Naive B cell (primary cell): ENCODE measurements around the gene ATP6AP1. TPM values are rescaled to one million over a fixed set of nuclear protein-coding genes. Genes with fewer than 3 reads are reported as not detected.

Experiments
- ATAC-seq, 2 donors: fragments of 150-1000 bp; cut with Tn5 transposase; 2 replicates each; pipeline ENCODE4 v1.10.0; 2021; ENCODE audit warnings: low read depth in 2 of 2, mild to moderate bottlenecking in 2 of 2, moderate library complexity in 2 of 2
- DNase-seq: peaks from one replicate; pipeline ENCODE4 v3.0.0; 2022
- H3K27ac Mint-ChIP-seq, 6 donors: one replicate each; pipeline ENCODE4 v1.8.0; 2020 to 2022; ENCODE audit warnings: mild to moderate bottlenecking in 6 of 6, mixed read lengths in 6 of 6, moderate library complexity in 5 of 6, inconsistent platforms in 2 of 6
- H3K27me3 Mint-ChIP-seq, 3 donors: one replicate each; pipeline ENCODE4 v1.8.0; 2021 to 2022; ENCODE audit warnings: mixed read lengths in 3 of 3, mild to moderate bottlenecking in 1 of 3
- H3K36me3 Mint-ChIP-seq, 2 donors: one replicate each; pipeline ENCODE4 v1.8.0; 2020 to 2022; ENCODE audit warnings: mixed read lengths in 2 of 2, inconsistent platforms in 1 of 2, mild to moderate bottlenecking in 1 of 2
- H3K4me1 Mint-ChIP-seq, 3 donors: one replicate each; pipeline ENCODE4 v1.8.0; 2020 to 2022; ENCODE audit warnings: mixed read lengths in 3 of 3, inconsistent platforms in 1 of 3, mild to moderate bottlenecking in 1 of 3, moderate library complexity in 1 of 3
- H3K4me3 Mint-ChIP-seq, 8 donors: one replicate each; pipeline ENCODE4 v1.8.0; 2020 to 2022; ENCODE audit warnings: mild to moderate bottlenecking in 8 of 8, mixed read lengths in 8 of 8, moderate library complexity in 8 of 8, inconsistent platforms in 2 of 8
- H3K9me3 Mint-ChIP-seq, 7 donors: one replicate each; pipeline ENCODE4 v1.8.0; 2020 to 2022; ENCODE audit warnings: mixed read lengths in 7 of 7, mild to moderate bottlenecking in 5 of 7, inconsistent platforms in 2 of 7, moderate library complexity in 1 of 7
- polyA plus RNA-seq, 6 donors: library from polyadenylated mRNA; unstranded; fragments of 300-500 nt; fragmentation: Illumina TruSeq; gene quantifications; one replicate each; pipeline ENCODE4 v1.2.3, GENCODE V29; 2021; ENCODE audit warnings: low read depth in 6 of 6

The ATP6AP1 gene
- polyA plus RNA-seq, 6 donors from 2014 or later = 81.8 to 173 (median 88.7) TPM

DNA sequence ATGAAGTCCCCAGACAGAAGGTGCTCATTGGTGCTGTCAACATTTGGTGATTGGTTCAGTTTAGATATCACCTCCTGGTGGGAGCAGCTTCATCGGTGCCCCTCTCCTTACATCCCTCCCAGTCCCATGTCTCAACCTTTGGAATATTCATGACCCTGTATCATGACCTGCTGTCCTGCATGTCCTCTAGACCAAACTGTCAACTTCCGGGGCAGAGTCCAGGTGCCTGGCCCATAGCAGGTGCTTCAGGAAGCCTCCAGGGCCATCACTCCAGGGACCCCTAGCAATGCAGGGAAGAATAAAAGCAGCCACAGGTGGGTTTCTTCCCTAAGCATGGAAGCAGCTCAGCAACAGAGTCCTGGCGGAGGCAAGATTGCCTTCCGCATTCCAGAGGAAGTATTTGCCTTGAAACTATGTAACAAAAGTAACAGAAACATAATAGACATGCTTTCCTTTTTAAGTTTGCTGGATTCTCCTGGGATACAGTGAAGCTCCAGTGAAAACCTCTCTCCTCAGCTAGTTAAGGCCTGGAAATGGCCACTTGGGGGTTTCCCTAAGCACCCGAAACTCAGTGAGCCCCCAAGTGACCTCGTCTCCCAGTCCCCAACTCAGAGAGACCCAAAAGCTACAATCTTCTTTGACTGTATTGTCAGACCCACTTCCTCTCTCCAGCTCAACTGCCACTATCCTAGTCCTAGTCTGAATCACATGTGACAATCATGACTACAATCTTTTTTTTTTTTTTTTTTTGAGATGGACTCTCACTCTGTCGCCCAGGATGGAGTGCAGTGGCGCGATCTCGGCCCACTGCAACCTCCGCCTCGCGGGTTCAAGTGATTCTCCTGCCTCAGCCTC, 1.3 kb upstream of the ATP6AP1 start:
- Mint-ChIP-seq H3K4me3 (peak overlapping the region in 5 of 8 donors; percentile 12 to 90 (median 79)), H3K36me3 (no peaks in the 10 kb centered on the region), H3K9me3 (peaks cover 0 to 5% (median 0%) of the 10 kb centered on the region in 7 donors), H3K27ac (peak overlapping the region in 1 of 6 donors; percentile 56), H3K27me3 (no peaks in the 10 kb centered on the region), H3K4me1 (peaks cover 18 to 28% (median 20%) of the 10 kb centered on the region in 3 donors)
- DNase-seq = no peak
- ATAC-seq = no peak

DNA sequence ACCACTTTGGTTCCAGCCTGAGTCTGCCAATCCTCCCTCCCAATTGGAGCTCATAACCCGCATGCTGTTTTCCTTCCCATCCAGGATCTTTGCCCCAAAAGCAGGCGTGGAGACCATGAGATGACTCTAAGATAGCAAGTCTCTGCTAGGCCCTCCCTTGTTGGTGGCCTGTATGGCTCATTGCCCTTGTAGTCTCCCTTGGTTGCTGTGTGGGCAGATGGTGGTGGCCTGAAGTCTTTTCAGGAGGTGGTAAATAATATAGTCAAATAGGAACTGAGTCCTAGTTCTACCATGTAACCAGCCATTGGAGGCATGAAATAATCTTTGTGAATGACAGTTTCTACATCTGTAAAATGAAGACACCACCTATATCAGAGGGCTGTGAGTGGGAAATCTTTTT, 1.2 kb downstream of the ATP6AP1 start:
- ATAC-seq (no peak), DNase-seq (no peak)
- Mint-ChIP-seq H3K27me3 (no peaks in the 10 kb centered on the region), H3K36me3 (no peaks in the 10 kb centered on the region), H3K4me1 (peaks cover 15 to 28% (median 20%) of the 10 kb centered on the region in 3 donors), H3K27ac (peak overlapping the region in 4 of 6 donors; percentile 10 to 80 (median 48)), H3K9me3 (peaks cover 0 to 5% (median 0%) of the 10 kb centered on the region in 7 donors), H3K4me3 (peak overlapping the region; percentile 79 to 90 (median 86))

- Mint-ChIP-seq H3K4me1 (peaks cover 15 to 28% (median 20%) of the 10 kb centered on the region in 3 donors), H3K27ac (peak overlapping the region in 2 of 6 donors; percentile 5 to 12), H3K9me3 (peaks cover 0 to 5% (median 0%) of the 10 kb centered on the region in 7 donors), H3K4me3 (peak overlapping the region in 4 of 8 donors; percentile 3 to 45 (median 28)), H3K27me3 (no peaks in the 10 kb centered on the region), H3K36me3 (no peaks in the 10 kb centered on the region)
- ATAC-seq (no peak), DNase-seq (no peak)
These were observed 2.0 kb downstream of the ATP6AP1 start for GRCh38 chrX:154430479-154430878.

GRCh38 chrX:154430916-154431315, 2.4 kb downstream of the ATP6AP1 start:
- DNase-seq (no peak), ATAC-seq (no peak)
- Mint-ChIP-seq H3K4me1 (peaks cover 17 to 28% (median 23%) of the 10 kb centered on the region in 3 donors), H3K9me3 (peaks cover 0 to 5% (median 0%) of the 10 kb centered on the region in 7 donors), H3K27me3 (no peaks in the 10 kb centered on the region), H3K4me3 (peak overlapping the region in 1 of 8 donors; percentile 35), H3K36me3 (no peaks in the 10 kb centered on the region), H3K27ac (peak overlapping the region in 2 of 6 donors; percentile 5 to 48)

GRCh38 chrX:154431341-154431740, 2.9 kb downstream of the ATP6AP1 start:
- peaks cover 0 to 5% (median 0%) of the 10 kb centered on the region in 7 donors for H3K9me3 Mint-ChIP-seq
- H3K27me3 Mint-ChIP-seq = no peaks in the 10 kb centered on the region
- ATAC-seq (no peak), DNase-seq (no peak)
- peaks cover 21 to 31% (median 28%) of the 10 kb centered on the region in 3 donors for H3K4me1 Mint-ChIP-seq
- H3K27ac Mint-ChIP-seq = peak overlapping the region in 1 of 6 donors; percentile 70
- H3K4me3 Mint-ChIP-seq = no peak overlapping the region
- H3K36me3 Mint-ChIP-seq = no peaks in the 10 kb centered on the region

GRCh38 chrX:154432210-154432609, 3.7 kb downstream of the ATP6AP1 start:
- DNase-seq = no peak
- peak overlapping the region in 1 of 8 donors; percentile 12 for H3K4me3 Mint-ChIP-seq
- H3K27ac Mint-ChIP-seq = no peak overlapping the region
- peaks cover 0 to 3% (median 0%) of the 10 kb centered on the region in 7 donors for H3K9me3 Mint-ChIP-seq
- ATAC-seq = no peak
- no peaks in the 10 kb centered on the region for H3K27me3 Mint-ChIP-seq
- H3K36me3 Mint-ChIP-seq = no peaks in the 10 kb centered on the region
- H3K4me1 Mint-ChIP-seq = peaks cover 22 to 29% (median 28%) of the 10 kb centered on the region in 3 donors

DNA sequence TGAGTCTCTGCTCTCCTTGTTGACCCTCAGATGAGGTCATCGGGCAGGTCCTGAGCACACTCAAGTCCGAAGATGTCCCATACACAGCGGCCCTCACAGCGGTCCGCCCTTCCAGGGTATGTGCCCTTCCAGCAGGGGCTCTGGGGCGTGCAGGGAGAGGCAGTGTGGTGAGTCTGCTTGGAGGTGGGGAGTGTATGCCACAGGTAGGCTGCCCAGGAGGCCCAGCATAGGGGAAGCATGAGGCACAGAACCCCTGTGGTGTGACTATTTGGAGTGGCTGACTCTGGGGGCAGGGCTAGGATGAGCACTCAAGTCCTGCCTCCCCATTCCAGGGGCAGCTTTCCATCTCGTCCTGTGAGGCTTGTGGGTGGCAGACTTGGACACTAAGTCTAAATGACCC, 5.1 kb downstream of the ATP6AP1 start:
- no peak for ATAC-seq
- Mint-ChIP-seq H3K27me3 (no peaks in the 10 kb centered on the region), H3K9me3 (peaks cover 0 to 6% (median 0%) of the 10 kb centered on the region in 7 donors), H3K27ac (peak overlapping the region in 1 of 6 donors; percentile 75), H3K4me3 (peak overlapping the region in 1 of 8 donors; percentile 47), H3K36me3 (no peaks in the 10 kb centered on the region), H3K4me1 (peaks cover 22 to 31% (median 27%) of the 10 kb centered on the region in 3 donors)
- no peak for DNase-seq

DNA sequence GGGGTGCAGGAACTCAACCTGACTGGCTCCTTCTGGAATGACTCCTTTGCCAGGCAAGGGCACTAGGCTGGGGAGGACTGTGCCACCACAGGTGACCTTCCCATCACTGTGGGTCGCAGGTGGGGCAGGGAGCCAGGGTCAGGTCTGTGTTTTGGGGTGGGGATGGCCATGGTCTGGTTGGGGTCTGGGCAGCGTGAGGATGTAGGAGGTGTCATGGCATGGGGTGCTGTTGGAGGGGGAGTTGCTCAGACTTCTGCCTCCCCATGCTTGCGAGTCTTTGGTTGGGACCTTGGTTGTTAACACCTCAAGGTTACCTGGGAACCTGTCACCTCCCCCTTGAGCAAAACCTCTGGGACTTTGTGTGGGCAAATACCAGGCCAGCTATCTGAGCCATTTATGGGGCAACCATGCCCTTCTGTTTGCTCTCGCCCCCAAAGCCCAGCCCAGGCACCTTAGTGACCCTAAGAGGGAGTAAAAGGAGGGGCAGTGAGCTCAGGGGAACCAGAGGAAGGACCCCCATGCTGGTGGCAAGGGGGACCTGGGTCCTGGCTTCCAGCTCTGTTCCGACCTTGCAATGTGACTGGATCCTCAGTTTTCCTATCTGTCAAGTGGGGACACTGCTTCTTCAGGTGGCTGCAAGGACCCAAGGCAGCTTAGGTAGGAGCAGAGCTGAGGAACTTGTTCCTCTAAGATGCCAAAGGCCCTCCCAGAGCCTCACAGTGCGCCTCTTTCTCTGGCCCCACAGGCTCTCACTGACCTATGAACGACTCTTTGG, 6.1 kb downstream of the ATP6AP1 start:
- Mint-ChIP-seq H3K9me3 (peaks cover 0 to 6% (median 0%) of the 10 kb centered on the region in 7 donors), H3K36me3 (no peaks in the 10 kb centered on the region), H3K27ac (peak overlapping the region in 1 of 6 donors; percentile 33), H3K4me3 (peak overlapping the region in 1 of 8 donors; percentile 47), H3K4me1 (peaks cover 22 to 29% (median 22%) of the 10 kb centered on the region in 3 donors), H3K27me3 (no peaks in the 10 kb centered on the region)
- ATAC-seq (no peak), DNase-seq (no peak)

DNA sequence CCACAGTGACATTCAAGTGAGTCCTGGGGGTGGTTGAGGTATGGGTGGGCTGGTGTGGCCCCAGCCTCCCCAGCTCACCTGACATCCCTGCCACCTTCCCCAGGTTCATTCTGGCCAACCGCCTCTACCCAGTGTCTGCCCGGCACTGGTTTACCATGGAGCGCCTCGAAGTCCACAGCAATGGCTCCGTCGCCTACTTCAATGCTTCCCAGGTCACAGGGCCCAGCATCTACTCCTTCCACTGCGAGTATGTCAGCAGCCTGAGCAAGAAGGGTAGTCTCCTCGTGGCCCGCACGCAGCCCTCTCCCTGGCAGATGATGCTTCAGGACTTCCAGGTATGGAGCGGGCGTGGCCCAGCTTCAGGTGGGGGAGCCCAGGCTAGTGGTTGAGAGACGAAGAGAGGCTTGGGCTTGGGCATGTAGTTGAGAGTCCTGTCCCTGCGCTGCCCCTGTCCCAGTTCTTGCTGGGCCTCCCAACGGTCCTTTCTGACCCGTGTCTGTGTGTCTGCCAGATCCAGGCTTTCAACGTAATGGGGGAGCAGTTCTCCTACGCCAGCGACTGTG, 6.8 kb downstream of the ATP6AP1 start:
- peak overlapping the region in 4 of 8 donors; percentile 45 to 86 (median 68) for H3K4me3 Mint-ChIP-seq
- ATAC-seq = no peak
- no peaks in the 10 kb centered on the region for H3K36me3 Mint-ChIP-seq
- no peaks in the 10 kb centered on the region for H3K27me3 Mint-ChIP-seq
- H3K9me3 Mint-ChIP-seq = peaks cover 0 to 6% (median 0%) of the 10 kb centered on the region in 7 donors
- peak overlapping the region in 1 of 6 donors; percentile 29 for H3K27ac Mint-ChIP-seq
- peaks cover 20 to 26% (median 22%) of the 10 kb centered on the region in 3 donors for H3K4me1 Mint-ChIP-seq
- DNase-seq = no peak

DNA sequence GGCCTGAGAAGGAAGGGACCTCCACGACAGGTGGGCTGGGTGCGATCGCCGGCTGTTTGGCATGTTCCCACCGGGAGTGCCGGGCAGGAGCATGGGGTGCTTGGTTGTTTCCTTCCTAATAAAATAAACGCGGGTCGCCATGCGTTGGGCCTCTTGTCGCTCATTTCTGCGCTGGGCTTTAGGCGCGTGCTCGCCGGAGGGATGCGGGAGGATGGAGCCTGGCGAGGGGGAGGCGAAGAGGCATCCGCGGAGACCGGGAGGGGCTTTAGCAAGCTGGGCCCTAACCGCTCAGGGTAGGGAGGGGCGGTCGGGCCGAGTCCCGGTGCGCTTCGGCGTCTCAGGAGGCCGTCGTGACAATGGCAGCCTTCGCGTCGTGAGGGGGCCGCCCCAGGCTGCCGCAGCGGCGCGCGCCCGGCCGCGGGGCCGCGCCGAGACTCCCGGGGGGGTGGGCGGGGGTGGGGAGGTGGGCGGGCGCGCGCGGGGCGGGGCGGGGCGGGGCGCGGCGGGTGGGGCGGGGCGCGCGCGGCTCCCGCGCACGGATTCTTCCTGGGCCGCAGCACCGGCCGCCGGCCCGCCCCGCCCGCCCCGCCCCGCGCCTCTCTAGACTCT, 8.0 kb downstream of the ATP6AP1 start:
- ATAC-seq (peak; percentile 80 to 83), DNase-seq (peak; percentile 48)
- Mint-ChIP-seq H3K27me3 (no peaks in the 10 kb centered on the region), H3K9me3 (peaks cover 0 to 6% (median 0%) of the 10 kb centered on the region in 7 donors), H3K27ac (peak overlapping the region; percentile 29 to 97 (median 90)), H3K4me1 (peaks cover 13 to 18% (median 15%) of the 10 kb centered on the region in 3 donors), H3K36me3 (no peaks in the 10 kb centered on the region), H3K4me3 (peak overlapping the region; percentile 77 to 90 (median 84))

DNA sequence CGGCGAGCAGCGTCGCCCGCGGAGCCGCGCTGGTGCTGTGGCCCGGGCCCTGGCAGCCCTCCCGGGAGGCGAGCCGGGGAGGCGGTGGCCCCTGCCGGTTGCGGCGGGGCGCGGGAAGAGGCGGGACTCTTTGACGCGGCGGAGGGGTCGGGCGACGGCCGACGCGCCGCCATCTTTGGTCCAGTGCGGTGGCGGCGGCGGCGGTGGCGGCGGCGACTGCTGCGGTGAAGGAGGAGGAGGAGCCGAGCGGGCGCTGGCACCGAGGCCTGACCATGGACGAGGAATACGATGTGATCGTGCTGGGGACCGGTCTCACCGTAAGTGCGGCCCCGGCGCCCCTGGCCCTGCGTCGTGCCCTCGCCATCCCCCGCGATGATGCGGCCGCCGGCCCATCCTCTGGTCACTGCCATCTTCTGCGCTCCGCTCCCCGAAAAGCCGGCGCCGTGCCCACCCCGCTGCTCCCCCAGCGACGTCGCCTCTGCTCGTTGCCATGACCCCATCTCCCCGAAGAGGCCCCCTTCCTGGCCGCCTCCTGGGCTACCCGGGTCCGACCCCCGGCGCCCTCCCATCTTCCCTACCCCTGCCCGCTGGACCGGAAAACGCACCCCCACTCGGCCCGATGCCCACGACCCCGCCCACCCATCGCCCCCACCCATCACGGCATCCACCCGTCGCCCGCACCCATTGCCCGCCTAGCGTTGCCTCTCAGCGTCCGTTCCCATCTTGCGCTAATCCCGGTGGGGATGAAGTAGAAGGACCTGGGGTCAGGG, 8.7 kb downstream of the ATP6AP1 start, which contains the start of gene GDI1:
Gene GDI1 (plus strand): TSS at position 172 of the 770 bp plus-strand sequence. CDS start 101 bp downstream, at position 273.
- Mint-ChIP-seq H3K4me1 (peaks cover 13 to 18% (median 15%) of the 10 kb centered on the region in 3 donors), H3K27me3 (no peaks in the 10 kb centered on the region), H3K27ac (peak within 1 kb of the TSS; percentile 80 to 97 (median 90)), H3K4me3 (peak within 1 kb of the TSS; percentile 77 to 91 (median 86)), H3K9me3 (peaks cover 0 to 6% (median 0%) of the 10 kb centered on the region in 7 donors), H3K36me3 (no peaks in the 10 kb centered on the region)
- peak; percentile 70 to 76 for ATAC-seq
- peak; percentile 59 for DNase-seq
